Liver (tissue), 9 donors: ENCODE results near the gene VWA3B. TPM values are rescaled to one million over a fixed set of nuclear protein-coding genes. Genes with fewer than 3 reads are reported as not detected.

Source experiments
- DNase-seq: peaks from one replicate; pipeline ENCODE4 v3.0.0-alpha.2; 2017; ENCODE audit warnings: low spot score
- H3K27ac ChIP-seq, 2 donors: one replicate each; pipeline ENCODE4 v1.7.0; 2013; ENCODE audit warnings: inconsistent platforms in 2 of 2, low read length in 2 of 2, control low read depth in 1 of 2, low read depth in 1 of 2, mild to moderate bottlenecking in 1 of 2
- H3K27me3 ChIP-seq, 4 donors: one replicate each; pipeline versions ENCODE4 v1.6.1 to v1.7.0; 2013; ENCODE audit warnings: low read length in 3 of 4, inconsistent platforms in 1 of 4, mild to moderate bottlenecking in 1 of 4, moderate library complexity in 1 of 4; ENCODE audit not compliant: control insufficient read depth in 4 of 4, insufficient read depth in 4 of 4
- H3K36me3 ChIP-seq, 4 donors: one replicate each; pipeline versions ENCODE4 v1.6.1 to v1.7.0; 2013; ENCODE audit warnings: low read length in 3 of 4, mild to moderate bottlenecking in 3 of 4, low read depth in 1 of 4, moderate library complexity in 1 of 4; ENCODE audit not compliant: control insufficient read depth in 4 of 4, insufficient read depth in 3 of 4
- H3K4me1 ChIP-seq, 4 donors: one replicate each; pipeline versions ENCODE4 v1.6.1 to v1.7.0; 2013; ENCODE audit warnings: low read length in 3 of 4, mild to moderate bottlenecking in 3 of 4, moderate library complexity in 1 of 4; ENCODE audit not compliant: control insufficient read depth in 4 of 4, insufficient read depth in 4 of 4
- H3K4me3 ChIP-seq, 3 donors: one replicate each; pipeline versions ENCODE4 v1.6.1 to v1.7.0; 2013; ENCODE audit warnings: low read length in 3 of 3, control low read depth in 1 of 3, low read depth in 1 of 3, mild to moderate bottlenecking in 1 of 3
- H3K9ac ChIP-seq, 2 donors: one replicate each; pipeline ENCODE4 v1.7.0; 2013; ENCODE audit warnings: low read length in 2 of 2, mild to moderate bottlenecking in 2 of 2, moderate library complexity in 2 of 2, control low read depth in 1 of 2, low read depth in 1 of 2
- H3K9me3 ChIP-seq, 4 donors: one replicate each; pipeline versions ENCODE4 v1.6.1 to v1.7.0; 2013; ENCODE audit warnings: low read length in 3 of 4; ENCODE audit not compliant: control insufficient read depth in 4 of 4
- ATF3 ChIP-seq: IDR thresholded peaks from 2 replicates; pipeline ENCODE4 v1.6.1; 2016; ENCODE audit warnings: antibody characterized with exemption
- CTCF ChIP-seq: fragments of 150-350 bp; IDR thresholded peaks from 2 replicates; pipeline ENCODE4 v1.5.1; 2017; ENCODE audit warnings: improper control_type of control experiment, low read depth, low read length; ENCODE audit not compliant: missing input control
- EGR1 ChIP-seq, 2 donors: IDR thresholded peaks; 2 replicates each; pipeline ENCODE4 v1.6.1; 2016 to 2018; ENCODE audit warnings: antibody characterized with exemption in 2 of 2, low read depth in 2 of 2
- FOXA1 ChIP-seq: IDR thresholded peaks from 2 replicates; pipeline ENCODE4 v1.6.1; 2016; ENCODE audit warnings: antibody characterized with exemption
- FOXA2 ChIP-seq: IDR thresholded peaks from 2 replicates; pipeline ENCODE4 v1.6.1; 2016; ENCODE audit warnings: antibody characterized with exemption
- GABPA ChIP-seq, 2 donors: IDR thresholded peaks in 1 of 2; conservative IDR thresholded peaks in 1 of 2; 2 replicates each; pipeline ENCODE4 v1.6.1; 2016; ENCODE audit warnings: antibody characterized with exemption in 2 of 2, mild to moderate bottlenecking in 1 of 2, moderate library complexity in 1 of 2
- HNF4A ChIP-seq, 2 donors: conservative IDR thresholded peaks; 2 replicates each; pipeline ENCODE4 v1.6.1; 2016; ENCODE audit warnings: antibody characterized with exemption in 2 of 2, mild to moderate bottlenecking in 2 of 2
- HNF4G ChIP-seq: IDR thresholded peaks from 2 replicates; pipeline ENCODE4 v1.6.1; 2016; ENCODE audit warnings: antibody characterized with exemption
- JUND ChIP-seq, 2 donors: IDR thresholded peaks; 2 replicates each; pipeline ENCODE4 v1.6.1; 2016; ENCODE audit warnings: antibody characterized with exemption in 2 of 2
- MAX ChIP-seq: IDR thresholded peaks from 2 replicates; pipeline ENCODE4 v1.6.1; 2016; ENCODE audit warnings: antibody characterized with exemption
- NR2F2 ChIP-seq: IDR thresholded peaks from 2 replicates; pipeline ENCODE4 v1.6.1; 2016; ENCODE audit warnings: antibody characterized with exemption
- RAD21 ChIP-seq, 2 donors: IDR thresholded peaks; 2 replicates each; pipeline ENCODE4 v1.6.1; 2016; ENCODE audit warnings: antibody characterized with exemption in 2 of 2, mild to moderate bottlenecking in 2 of 2
- REST ChIP-seq: IDR thresholded peaks from 2 replicates; pipeline ENCODE4 v1.6.1; 2016; ENCODE audit warnings: antibody characterized with exemption, mild to moderate bottlenecking
- RXRA ChIP-seq, 2 donors: IDR thresholded peaks; 2 replicates each; pipeline ENCODE4 v1.6.1; 2017 to 2018; ENCODE audit warnings: antibody characterized with exemption in 2 of 2, mild to moderate bottlenecking in 1 of 2
- SP1 ChIP-seq: IDR thresholded peaks from 2 replicates; pipeline ENCODE4 v1.6.1; 2018; ENCODE audit warnings: antibody characterized with exemption, mild to moderate bottlenecking
- TAF1 ChIP-seq: conservative IDR thresholded peaks from 2 replicates; pipeline ENCODE4 v1.6.1; 2016; ENCODE audit warnings: antibody characterized with exemption, mild to moderate bottlenecking
- YY1 ChIP-seq: IDR thresholded peaks from 2 replicates; pipeline ENCODE4 v1.6.1; 2016; ENCODE audit warnings: antibody characterized with exemption, mild to moderate bottlenecking
- ZBTB33 ChIP-seq: IDR thresholded peaks from 2 replicates; pipeline ENCODE4 v1.6.1; 2016; ENCODE audit warnings: antibody characterized with exemption
- WGBS: extraction: QIAGEN DNeasy Blood & Tissue Kit; methylation state at CpG from one replicate; pipeline ENCODE4 v1.1.7; 2013; 5-methylcytosine and 5-hydroxymethylcytosine counted together
- polyA plus RNA-seq, 2 donors: library from polyadenylated mRNA; stranded (reverse) in 1 of 2; unstranded in 1 of 2; fragments of 200-250 nt in 1 of 2; fragments of >200 nt in 1 of 2; fragmentation: Nextera tagmentation in 1 of 2; extraction: Ambion mirVana in 1 of 2; gene quantifications; one replicate each; pipeline versions ENCODE4 v1.2.1 to v1.2.3, GENCODE V29; 2013 to 2015
- total RNA-seq, 2 donors: library from RNA; depleted of rRNA; stranded (reverse); fragments of >200 nt; gene quantifications; one replicate each; pipeline ENCODE4 v1.2.3, GENCODE V29; 2014
- donor health status: healthy.
- donor health status: healthy.
- donor health status: healthy.
- donor health status: healthy.
- donor health status: healthy.

VWA3B gene
- total and polyA plus RNA-seq, 4 donors = 0.08 TPM; not detected in 3

- TF ChIP-seq HNF4A (conservative IDR thresholded peaks at IDR 0.05) (no peak), GABPA (IDR thresholded peaks at IDR 0.05 in 1 of 2, conservative IDR thresholded peaks at IDR 0.05 in 1 of 2) (no peak)
Observed at GRCh38 chr2:98102878-98103277, 15.9 kb downstream of the VWA3B start (continued).

- Histone ChIP-seq H3K9me3 (peaks cover 0 to under 1% (median 0%) of the 10 kb centered on the region in 4 donors), H3K36me3 (no peaks in the 10 kb centered on the region), H3K9ac (no peak overlapping the region), H3K4me3 (no peak overlapping the region), H3K27me3 (no peaks in the 10 kb centered on the region), H3K27ac (no peak overlapping the region), H3K4me1 (no peaks in the 10 kb centered on the region)
- DNase-seq = no peak
- WGBS = 55% methylated on average over 2 of the region's 2 CpGs
- TF ChIP-seq CTCF (no peak), HNF4A (conservative IDR thresholded peaks at IDR 0.05) (no peak), RXRA (IDR thresholded peaks at IDR 0.05) (no peak), EGR1 (IDR thresholded peaks at IDR 0.05; ENCODE audit: low read depth in 2 of 2) (no peak), YY1 (no peak), FOXA1 (no peak), MAX (no peak), SP1 (no peak), FOXA2 (no peak), JUND (IDR thresholded peaks at IDR 0.05) (no peak), ATF3 (no peak), HNF4G (no peak), NR2F2 (no peak), RAD21 (IDR thresholded peaks at IDR 0.05) (no peak), ZBTB33 (no peak), REST (no peak), GABPA (IDR thresholded peaks at IDR 0.05 in 1 of 2, conservative IDR thresholded peaks at IDR 0.05 in 1 of 2) (no peak), TAF1 (no peak)
Observed at GRCh38 chr2:98108110-98108509, 21.1 kb downstream of the VWA3B start.
